ENCODE results near the gene PCNT.

PCNT gene

GRCh38 chr21:46412521-46413364 is 88.8 kb downstream of the PCNT start:
- no peak for DNase-seq

GRCh38 chr21:46413365-46413696 is 89.4 kb downstream of the PCNT start:
- no peak for DNase-seq

DNA sequence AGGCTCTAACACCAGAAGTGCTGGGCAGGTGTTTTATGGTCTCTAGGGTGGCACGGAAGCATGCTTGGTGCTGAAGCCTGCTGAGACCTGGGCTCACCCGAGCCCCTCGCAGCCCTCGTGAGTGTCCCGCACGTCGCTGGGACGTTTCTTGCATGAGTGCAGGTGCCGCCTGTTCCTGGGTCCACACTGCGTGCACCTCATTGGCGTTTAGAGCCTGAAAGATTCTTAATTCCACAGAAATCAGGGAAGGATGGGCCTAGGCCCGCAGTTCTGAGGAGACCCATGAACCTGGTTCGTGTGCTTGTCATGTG is 91.0 kb downstream of the PCNT start:
- DNase-seq = no peak

GRCh38 chr21:46416551-46416950 is 92.6 kb downstream of the PCNT start:
- no peak for DNase-seq

DNA sequence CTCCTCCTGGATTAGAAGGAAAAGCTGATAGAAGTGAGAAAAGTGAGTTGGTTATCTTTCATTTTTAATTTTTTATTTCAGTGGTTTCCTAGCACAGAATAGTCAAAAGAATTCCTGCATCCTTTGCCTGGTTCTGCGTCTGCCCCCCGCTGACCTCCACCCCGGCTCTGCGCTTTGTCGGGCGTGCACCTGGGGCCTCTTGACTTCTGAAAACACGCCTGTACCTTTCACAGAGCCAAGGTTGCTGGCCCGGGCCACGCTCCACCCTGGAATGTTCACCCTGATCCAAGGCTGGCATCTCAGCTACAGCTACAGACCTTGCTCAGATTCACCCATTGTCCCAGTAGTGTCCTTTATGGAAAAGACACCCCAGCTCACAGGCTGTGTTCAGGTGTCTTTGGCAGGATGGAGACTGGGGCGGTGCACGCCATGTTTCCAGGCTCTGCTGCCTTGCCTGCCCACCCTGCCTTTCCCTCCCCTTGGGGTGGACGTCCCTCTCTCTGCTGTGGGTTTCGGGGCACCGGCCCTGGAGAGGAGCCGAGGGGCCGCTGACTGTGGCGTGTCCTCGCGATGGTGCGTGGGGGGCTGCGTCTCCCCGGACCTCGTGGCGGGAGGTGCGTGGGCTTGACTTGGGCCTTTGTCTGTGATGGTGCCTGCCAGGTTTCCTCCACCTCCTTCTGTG is 94.5 kb downstream of the PCNT start:
- DNase-seq = no peak

DNA sequence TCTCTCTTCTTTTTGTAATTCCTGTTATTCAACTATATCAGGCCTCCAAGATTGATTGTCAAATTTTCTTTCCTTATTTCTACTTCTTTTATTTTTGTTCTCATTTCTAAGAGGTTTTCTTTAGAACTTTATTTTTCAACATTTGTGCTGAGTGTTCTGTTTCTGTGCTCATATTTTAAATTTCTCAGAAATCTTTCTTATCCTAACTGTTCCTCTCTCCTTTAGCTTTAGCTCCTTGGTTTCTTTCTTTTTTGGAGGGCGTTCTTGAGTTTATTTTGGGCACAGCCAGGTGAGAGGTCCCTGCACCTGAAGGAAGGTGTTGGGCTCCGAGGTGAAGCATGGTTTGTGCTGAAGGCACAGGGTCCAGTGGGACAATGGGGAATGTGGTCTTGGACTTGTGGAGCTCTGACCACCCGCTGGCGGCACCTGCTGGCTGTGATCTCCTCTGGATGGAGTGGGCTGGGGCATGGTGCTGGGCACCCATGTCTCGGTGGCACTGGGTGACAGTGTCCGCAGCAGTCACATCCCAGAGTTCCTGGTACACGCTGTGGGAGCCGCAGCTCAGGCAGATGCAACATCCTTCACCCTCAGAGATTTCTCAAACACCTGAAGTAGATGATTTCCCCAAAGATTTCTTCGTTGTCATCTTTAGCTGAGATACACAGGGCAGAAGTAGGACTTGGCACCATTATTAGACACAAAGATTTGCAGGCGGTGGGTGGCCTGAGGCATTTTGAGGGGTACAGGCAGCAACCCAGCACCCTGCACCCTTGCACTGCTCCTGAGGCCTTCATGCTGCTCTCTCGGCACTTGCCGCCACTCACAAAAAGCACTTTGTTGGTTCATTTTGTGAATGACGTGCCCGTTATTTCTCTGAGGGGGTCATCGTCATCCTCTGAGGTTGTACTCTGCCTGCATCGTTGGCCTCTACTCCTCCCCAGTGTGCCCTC is 96.6 kb downstream of the PCNT start:
- DNase-seq = no peak

GRCh38 chr21:46421191-46421750 is 97.3 kb downstream of the PCNT start:
- no peak for DNase-seq

DNA sequence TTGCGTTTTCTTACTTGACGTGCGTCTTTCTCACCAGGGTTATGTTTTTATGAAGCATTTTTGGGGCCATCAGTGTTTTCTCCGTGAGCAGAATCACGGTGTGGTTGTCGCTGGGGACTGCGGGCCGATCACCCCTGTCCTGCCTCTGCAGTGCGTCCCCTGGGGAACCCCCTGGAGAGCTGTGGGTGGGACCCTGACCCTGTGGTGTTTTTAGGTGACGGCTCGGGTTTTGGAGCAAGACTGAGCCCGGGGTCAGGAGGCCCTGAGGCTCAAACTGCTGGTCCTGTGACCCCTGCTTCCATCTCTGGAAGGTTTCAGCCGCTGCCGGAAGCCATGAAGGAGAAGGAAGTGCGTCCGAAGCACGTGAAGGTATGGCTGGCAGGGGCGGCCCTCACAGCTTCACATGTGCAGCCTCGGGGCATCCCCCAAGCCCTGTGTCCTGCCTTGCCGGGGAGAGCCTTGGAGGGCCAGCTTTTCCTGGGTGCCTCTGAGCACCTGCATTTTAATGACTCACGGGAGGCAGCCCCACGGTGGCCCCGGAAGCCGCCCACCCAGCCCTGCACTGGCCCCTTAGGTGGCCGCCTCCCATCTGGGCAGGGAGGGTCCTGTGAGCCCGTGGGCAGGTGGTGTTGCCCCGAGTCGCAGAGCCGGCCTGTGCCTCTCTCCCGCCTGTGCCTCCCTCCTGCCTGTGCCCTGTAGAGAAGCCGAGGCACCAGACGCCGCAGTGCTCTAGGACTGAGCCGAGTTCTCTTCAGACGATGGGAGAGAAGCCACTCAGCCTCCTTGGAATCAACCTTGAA is 98.0 kb downstream of the PCNT start:
- DNase-seq = no peak

DNA sequence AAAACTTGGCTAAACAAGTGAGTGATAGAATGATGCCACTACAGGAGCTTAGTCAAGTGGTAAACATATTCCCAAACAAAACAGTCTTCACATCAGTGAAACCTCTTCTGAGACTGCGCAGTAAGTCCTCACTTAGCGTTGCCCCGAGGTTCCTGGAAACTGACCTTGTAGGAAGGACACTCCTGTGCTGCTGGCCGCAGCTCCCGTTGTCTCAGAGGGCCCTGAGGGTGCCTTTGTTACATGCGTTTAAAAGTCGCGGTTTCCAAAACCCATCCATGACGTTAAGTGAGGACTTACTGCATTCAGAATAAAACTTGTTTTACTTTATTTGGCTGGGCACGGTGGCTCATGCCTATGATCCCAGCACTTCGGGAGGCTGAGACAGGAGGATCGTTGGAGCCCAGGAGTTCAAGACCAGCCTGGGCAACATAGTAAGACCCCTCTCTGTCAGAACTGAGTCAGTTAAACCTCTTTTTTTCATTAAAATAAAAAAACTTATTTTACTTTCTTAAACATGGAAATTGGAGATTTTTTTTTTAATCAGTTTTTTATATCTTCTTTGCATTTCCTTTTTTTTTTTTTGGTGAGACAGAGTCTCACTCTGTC is 98.8 kb downstream of the PCNT start:
- no peak for DNase-seq

DNA sequence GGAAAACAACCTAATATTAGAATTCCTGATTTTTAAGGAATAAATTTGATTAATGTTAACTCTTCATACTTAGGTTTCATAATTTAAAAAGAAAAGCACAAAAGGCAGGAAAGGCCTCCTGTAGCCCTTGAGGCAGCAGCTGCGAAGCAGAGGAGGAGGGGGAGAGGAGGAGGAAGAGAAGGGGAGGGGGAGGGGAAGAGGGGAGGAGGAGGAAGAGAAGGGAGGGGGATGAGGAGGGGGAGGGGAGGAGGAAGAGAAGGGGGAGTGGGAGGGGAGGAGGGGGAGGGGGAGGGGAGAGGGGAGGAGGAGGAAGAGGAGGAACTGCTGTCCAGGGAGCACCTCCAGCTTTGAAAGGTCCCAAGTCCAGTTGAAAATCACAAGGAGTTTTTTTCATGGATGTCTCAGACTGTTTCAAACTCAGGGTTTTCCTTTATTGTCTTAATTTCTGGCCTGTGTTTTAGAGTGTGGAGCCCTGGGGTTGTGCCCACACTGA is 99.6 kb downstream of the PCNT start:
- no peak for DNase-seq

GRCh38 chr21:46424039-46424591 is 100.2 kb downstream of the PCNT start:
- DNase-seq = no peak

- no peak for DNase-seq
These were observed 100.7 kb downstream of the PCNT start for GRCh38 chr21:46424621-46425020.

- DNase-seq = no peak
These were observed 101.1 kb downstream of the PCNT start for GRCh38 chr21:46425041-46425440.

DNA sequence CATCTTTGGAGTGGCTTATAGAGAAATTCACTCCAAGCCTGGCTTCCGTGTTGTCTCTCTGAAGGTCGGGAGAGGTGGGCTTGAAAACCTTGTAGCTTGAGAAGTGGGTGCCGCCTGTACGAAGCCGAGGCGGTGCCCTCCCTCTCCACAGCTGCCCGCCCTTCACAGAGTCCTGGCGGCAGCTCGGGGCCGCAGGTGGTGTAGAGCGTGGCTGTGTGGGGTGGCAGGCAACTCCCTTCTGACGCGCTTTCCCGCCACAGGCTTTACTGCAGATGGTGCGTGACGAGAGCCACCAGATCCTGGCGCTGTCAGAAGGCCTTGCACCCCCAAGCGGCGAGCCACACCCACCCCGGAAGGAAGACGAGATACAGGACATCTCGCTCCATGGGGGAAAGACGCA is 101.6 kb downstream of the PCNT start:
- DNase-seq = no peak

DNA sequence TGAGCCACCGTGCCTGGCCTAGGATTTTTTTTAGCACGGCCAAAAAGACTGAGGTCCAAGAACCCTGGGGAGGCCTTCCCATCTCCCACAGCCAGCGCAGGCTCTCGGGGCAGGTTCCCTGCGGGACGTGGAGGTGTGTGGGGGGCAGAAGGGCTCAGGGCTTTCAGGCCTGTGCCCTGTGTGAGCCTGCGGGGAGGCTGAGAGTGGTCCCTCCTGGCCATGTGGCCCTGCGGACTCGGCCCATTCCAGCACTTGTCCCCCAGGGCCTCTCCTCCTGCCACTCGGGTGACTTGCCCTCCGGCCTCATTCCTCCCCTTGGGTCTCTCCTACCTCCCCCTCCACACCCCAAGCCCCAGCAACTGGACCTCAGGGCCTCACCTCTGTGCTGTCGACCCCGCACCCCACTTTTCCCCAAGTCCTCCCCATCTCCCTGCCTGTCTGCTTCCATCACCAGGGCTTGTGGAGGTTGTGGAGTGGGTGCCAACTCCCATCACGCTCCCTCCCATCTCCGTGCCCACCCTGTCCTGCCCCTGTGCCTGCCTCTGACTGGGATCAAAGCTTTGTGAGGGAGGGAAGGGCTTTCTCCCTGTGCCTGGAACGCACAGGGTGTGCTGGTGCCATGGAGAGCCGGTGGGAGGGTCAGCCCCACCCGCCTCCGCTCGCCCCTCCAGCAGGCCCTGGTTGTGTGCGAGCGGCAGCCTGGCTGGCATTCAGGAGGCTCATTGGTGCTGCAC is 102.5 kb downstream of the PCNT start:
- no peak for DNase-seq

DNA sequence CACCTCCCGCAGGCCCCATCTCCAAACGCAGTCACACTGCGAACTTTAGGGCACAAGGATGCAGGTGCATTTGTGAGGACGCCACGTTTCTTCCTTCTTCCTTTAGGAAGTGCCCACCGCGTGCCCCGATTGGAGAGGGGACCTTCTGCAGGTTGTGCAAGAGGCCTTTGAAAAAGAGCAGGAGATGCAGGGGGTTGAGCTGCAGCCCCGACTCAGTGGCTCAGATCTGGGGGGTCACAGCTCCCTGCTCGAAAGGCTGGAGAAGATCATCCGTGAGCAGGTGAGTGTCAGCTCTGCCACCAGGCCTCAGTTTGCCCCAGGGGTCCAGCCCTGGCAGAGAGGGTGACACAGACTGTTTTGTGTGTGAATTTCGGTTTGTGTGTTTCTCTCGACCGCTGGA is 103.6 kb downstream of the PCNT start:
- no peak for DNase-seq

DNA sequence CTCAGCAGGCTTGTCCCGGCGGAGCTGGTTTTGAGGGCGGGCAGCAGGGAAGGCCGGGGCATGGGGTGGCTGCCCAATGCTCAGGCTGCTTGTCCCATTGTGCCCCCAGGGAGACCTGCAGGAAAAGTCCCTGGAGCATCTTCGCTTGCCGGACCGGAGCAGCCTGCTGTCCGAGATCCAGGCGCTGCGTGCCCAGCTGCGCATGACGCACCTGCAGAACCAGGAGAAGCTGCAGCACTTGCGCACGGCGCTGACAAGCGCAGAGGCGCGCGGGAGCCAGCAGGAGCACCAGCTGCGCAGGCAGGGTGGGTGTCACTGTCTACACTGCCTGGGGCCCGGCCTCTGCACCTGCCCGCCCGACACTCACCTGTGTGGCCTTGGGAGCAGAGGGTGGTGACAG is 104.3 kb downstream of the PCNT start:
- no peak for DNase-seq

GRCh38 chr21:46428987-46429710 is 105.2 kb downstream of the PCNT start:
- DNase-seq = no peak

DNA sequence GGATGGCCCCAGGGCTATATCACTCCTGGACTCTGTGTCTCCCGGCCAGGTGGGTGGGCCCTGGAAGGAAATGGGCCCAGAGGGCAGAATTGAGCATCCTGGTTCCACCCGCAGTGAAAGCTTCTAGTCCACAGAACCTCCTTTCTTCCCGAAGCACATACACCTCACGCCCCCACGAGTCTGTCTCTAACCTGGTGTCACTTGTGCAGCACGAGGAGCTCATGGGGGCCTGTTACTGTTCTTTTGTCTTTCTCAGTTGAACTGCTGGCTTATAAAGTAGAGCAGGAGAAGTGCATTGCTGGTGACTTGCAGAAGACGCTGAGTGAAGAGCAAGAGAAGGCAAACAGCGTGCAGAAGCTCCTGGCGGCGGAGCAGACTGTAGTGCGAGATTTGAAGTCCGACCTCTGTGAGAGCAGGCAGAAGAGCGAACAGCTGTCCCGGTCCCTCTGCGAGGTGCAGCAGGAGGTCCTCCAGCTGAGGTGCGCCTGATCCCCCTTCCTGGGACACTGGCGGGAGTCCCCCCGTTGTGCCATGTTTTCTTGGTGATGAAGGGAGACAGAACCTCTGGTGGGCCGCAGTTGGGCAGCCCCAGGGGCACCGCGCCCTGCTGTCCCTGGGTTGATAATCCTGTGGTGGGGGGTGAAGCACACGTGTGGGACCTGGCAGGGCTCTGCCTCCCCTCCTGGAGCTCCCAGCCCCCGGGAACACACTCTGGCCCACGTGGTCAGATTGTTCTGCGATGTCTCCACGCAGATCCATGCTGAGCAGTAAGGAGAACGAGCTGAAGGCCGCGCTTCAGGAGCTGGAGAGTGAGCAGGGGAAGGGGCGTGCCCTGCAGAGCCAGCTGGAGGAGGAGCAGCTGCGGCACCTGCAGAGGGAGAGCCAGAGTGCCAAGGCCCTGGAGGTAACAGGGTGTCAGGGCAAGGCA is 106.1 kb downstream of the PCNT start:
- DNase-seq = no peak

Data from DMS 273 treated with DMSO at 0.1 percent for 48 hours (cell line).